ENCODE results near the gene TOMM40. TPM values are rescaled to one million over a fixed set of nuclear protein-coding genes. Genes with fewer than 3 reads are reported as not detected.

The TOMM40 gene
- total and polyA plus RNA-seq, 11 donors, result 32.2 to 79.9 (median 46.3) TPM

DNA sequence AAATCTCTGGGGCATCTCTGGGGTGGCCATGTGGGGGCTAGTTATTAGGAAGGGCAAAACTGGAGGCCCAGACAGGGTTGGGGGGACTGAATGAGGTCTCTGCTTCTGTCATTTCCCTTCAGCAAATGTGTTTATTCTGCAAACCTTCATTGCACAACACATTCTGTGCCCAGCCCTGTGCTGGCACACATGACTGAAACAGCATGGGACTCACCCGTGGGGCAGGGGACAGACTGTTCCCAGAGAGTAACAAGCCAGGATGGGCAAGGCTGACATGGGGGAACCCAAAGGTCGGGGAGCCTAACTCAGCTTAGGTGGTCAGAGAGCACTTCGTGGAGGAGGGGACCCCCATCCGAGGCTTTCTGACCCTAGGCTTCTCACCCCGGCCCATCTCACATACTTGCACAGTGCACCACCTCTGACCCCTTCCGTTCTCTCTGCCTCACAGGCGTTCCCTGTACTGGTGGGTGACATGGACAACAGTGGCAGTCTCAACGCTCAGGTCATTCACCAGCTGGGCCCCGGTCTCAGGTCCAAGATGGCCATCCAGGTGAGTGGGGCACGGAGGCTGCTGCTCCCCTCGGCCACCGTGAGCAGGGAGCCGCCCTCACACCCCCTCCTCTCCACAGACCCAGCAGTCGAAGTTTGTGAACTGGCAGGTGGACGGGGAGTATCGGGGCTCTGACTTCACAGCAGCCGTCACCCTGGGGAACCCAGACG, 2.4 kb downstream of the TOMM40 start:
- DNase-seq, result no peak
- H3K27me3 ChIP-seq, result no peaks in the 10 kb centered on the region
- H3K36me3 ChIP-seq, result peaks cover 0 to 62% (median 56%) of the 10 kb centered on the region in 9 donors
- 89 to 93% (median 91%) methylated on average over 18 of the region's 18 CpGs for WGBS, 4 donors
- ATAC-seq, result no peak
- H3K4me1 ChIP-seq, result peaks cover 0 to 31% (median 21%) of the 10 kb centered on the region in 12 donors
- intact Hi-C loops (cut with DNase I), result loop anchor here in 3 of 10 donors (5.0 to 10.0 kb wide), 2 partner anchors 46 to 161 kb away; partner anchors contain the start of gene NECTIN2 (in 2 of the 3)
- no peak overlapping the region for H3K27ac ChIP-seq
- TF ChIP-seq, protein P1, sequence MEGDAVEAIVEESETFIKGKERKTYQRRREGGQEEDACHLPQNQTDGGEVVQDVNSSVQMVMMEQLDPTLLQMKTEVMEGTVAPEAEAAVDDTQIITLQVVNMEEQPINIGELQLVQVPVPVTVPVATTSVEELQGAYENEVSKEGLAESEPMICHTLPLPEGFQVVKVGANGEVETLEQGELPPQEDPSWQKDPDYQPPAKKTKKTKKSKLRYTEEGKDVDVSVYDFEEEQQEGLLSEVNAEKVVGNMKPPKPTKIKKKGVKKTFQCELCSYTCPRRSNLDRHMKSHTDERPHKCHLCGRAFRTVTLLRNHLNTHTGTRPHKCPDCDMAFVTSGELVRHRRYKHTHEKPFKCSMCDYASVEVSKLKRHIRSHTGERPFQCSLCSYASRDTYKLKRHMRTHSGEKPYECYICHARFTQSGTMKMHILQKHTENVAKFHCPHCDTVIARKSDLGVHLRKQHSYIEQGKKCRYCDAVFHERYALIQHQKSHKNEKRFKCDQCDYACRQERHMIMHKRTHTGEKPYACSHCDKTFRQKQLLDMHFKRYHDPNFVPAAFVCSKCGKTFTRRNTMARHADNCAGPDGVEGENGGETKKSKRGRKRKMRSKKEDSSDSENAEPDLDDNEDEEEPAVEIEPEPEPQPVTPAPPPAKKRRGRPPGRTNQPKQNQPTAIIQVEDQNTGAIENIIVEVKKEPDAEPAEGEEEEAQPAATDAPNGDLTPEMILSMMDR (IDR thresholded peaks at IDR 0.05), result no peak
- TF ChIP-seq POLR2A (IDR thresholded peaks at IDR 0.05), result no peak
- H3K4me3 ChIP-seq, result no peak overlapping the region
- no peaks in the 10 kb centered on the region for H3K9me3 ChIP-seq

DNA sequence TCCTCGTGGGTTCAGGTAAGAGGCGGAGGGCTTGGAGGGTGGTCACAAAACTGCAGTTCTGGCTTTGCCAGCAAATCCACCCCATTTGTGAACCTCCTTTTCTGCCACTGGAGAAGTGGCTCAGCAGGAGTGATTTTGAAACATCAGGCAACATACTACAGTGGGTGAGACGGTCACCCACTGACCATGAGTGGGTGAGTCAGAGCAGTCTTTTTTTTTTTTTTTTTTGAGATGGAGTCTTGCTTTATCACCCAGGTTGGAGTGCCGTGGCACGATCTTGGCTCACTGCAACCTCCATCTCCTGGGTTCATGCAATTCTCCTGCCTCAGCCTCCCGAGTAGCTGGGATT, 3.0 kb downstream of the TOMM40 start:
- H3K27ac ChIP-seq, result no peak overlapping the region
- DNase-seq, result no peak
- H3K36me3 ChIP-seq, result peaks cover 0 to 64% (median 57%) of the 10 kb centered on the region in 9 donors
- H3K4me1 ChIP-seq, result peaks cover 0 to 31% (median 21%) of the 10 kb centered on the region in 12 donors
- WGBS, 4 donors, result 94 to 97% (median 95%) methylated on average over 6 of the region's 6 CpGs
- TF ChIP-seq POLR2A (IDR thresholded peaks at IDR 0.05), result no peak
- TF ChIP-seq, protein P1 (IDR thresholded peaks at IDR 0.05), result no peak
- no peak overlapping the region for H3K4me3 ChIP-seq
- ATAC-seq, result no peak
- intact Hi-C loops (cut with DNase I), result loop anchor here in 3 of 10 donors (5.0 to 10.0 kb wide), 2 partner anchors 47 to 161 kb away; partner anchors contain the start of gene NECTIN2 (in 2 of the 3)
- no peaks in the 10 kb centered on the region for H3K9me3 ChIP-seq
- no peaks in the 10 kb centered on the region for H3K27me3 ChIP-seq

DNA sequence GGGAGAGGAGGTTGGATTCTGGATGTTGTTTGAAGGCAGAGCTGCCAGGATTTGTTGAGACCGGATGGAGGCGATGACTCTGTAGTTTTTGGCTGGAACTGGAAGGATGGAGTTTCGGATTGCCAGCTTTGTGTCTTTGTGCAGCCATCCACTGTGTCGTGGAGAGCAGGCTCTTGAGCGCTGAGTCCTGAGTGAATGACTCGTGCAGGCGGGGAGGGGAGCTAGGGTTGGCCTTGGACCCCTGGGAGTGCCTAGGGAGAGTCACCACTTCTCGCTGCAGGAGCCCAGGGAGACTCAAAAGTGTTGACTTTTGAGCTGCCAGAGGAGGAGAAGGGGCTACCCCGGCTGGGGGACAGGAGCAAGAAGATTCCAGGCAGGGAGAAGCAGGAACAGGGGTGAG, 3.9 kb downstream of the TOMM40 start:
- H3K4me3 ChIP-seq, result no peak overlapping the region

DNA sequence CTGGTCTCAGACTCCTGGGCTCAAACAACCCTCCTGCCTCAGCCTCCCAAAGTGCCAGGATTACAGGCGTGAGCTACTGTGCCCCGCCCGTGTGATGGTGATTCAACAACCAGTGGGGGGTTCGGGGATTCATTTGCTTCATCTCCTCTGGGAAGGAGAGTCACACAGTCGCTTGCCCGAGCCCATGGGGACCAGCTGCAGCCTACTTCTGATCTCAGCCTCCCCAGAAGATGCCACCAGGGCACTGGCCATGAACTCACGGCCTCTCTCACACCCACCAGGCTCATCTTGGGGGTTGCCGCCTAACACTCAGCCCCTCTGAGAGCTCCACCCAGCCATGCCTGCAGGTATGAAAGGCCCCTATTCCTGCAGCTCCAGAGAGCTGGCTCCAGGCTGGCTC, 6.8 kb downstream of the TOMM40 start:
- TF ChIP-seq, protein P1 (IDR thresholded peaks at IDR 0.05), result no peak
- Histone ChIP-seq H3K9me3 (no peaks in the 10 kb centered on the region), H3K4me3 (no peak overlapping the region), H3K27ac (no peak overlapping the region), H3K36me3 (peaks cover 0 to 93% (median 88%) of the 10 kb centered on the region in 9 donors), H3K27me3 (no peaks in the 10 kb centered on the region), H3K4me1 (peaks cover 0 to 6% (median 0%) of the 10 kb centered on the region in 12 donors)
- WGBS, 4 donors, result 91 to 95% (median 93%) methylated on average over 8 of the region's 8 CpGs
- intact Hi-C loops (cut with DNase I), result loop anchor here in 1 of 10 donors (10.0 kb wide), 1 partner anchor 157 kb away; no protein-coding TSS in a partner anchor
- DNase-seq (no peak), ATAC-seq (no peak)

More for the DNA sequence above, 3.9 kb downstream of the TOMM40 start:
- Histone ChIP-seq H3K4me1 (peaks cover 0 to 23% (median 14%) of the 10 kb centered on the region in 12 donors), H3K36me3 (peaks cover 0 to 68% (median 63%) of the 10 kb centered on the region in 9 donors), H3K9me3 (no peaks in the 10 kb centered on the region), H3K27ac (no peak overlapping the region), H3K27me3 (no peaks in the 10 kb centered on the region)
- DNase-seq (no peak), ATAC-seq (no peak)
- intact Hi-C loops (cut with DNase I), result loop anchor here in 3 of 10 donors (5.0 to 10.0 kb wide), 2 partner anchors 48 to 160 kb away; partner anchors contain the start of gene NECTIN2 (in 2 of the 3)
- 77 to 87% (median 80%) methylated on average over 9 of the region's 9 CpGs for WGBS, 4 donors
- TF ChIP-seq, protein P1 (IDR thresholded peaks at IDR 0.05), result no peak
- TF ChIP-seq POLR2A (IDR thresholded peaks at IDR 0.05), result no peak
